HG02970 (cell line): Measurements from ENCODE around the gene NAE1.

Experiments
- ATAC-seq: cut with Tn5 transposase; IDR thresholded peaks from one replicate; pipeline ENCODE4 v1.9.1; 2021; ENCODE audit warnings: mild to moderate bottlenecking, moderate library complexity, moderate number of reproducible peaks; ENCODE audit not compliant: unreplicated experiment, low FRiP score

NAE1 gene

DNA sequence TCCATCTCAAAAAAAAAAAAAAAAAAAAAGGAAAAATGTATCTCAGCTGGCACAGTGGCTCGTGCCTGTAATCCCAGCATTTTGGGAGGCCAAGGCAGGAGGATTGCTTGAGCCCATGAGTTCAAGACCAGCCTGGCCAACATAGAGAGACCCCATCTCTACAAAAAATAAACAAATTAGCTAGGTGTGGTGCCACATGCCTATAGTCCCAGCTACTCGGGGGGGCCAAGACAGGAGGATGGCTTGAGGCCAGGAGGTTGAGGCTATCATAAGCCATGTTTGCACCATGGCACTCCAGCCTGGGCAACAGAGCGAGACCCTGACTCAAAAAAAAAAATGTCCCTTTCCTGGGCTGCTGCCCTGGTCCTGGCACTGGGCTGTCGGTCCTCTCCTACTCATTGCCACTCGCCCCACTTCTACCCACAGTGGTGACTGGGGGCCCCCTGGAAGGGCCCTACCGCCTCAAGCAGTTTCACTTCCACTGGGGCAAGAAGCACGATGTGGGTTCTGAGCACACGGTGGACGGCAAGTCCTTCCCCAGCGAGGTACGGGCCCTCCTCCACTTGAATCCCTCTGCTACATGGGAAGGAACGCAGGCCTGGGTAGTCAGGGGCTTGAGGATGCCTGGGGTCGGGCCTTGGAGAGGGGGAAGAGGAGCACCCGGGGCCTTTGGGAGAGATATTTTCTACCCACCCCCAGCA lies 19.5 kb upstream of the NAE1 start:
- ATAC-seq, result no peak

DNA sequence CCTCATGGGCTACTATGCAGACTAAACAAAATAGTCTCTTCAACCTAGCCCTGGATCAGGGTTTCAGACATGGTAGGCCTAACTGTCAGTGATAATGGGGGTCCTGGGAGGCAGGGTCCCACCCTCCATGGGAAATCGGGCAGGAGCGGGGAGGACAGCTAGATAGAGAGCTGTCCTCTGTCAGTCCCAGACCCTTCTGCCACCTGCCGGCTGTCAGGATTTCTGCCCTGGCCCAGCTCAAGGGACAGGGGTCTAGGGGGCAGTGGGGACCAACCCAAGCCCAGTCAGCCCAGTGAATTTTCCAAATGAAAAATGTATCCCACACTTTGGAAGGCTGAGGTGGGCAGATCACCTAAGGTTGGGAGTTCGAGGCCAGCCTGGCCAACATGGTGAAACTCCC lies 18.8 kb upstream of the NAE1 start:
- ATAC-seq, result no peak

DNA sequence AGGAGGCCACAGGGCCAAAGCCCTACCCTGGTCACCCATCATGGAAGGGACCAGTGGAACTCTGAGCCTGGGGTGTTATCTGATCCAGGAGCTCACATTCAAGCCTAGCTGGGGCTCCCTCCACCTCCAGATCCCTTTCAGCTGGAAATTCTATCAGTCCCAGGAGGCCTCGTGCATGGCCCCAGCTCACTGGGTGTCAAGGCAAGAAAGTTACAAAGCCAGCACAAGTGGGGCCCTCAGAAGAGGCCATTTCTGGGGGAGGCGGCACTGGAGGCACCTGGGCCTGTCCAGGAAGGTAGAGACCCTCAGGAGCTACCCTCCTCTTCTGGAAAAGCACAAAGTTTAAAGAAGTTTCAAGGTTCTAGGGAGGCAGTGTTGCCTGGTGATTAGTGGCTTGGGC lies 18.2 kb upstream of the NAE1 start:
- ATAC-seq, result no peak

DNA sequence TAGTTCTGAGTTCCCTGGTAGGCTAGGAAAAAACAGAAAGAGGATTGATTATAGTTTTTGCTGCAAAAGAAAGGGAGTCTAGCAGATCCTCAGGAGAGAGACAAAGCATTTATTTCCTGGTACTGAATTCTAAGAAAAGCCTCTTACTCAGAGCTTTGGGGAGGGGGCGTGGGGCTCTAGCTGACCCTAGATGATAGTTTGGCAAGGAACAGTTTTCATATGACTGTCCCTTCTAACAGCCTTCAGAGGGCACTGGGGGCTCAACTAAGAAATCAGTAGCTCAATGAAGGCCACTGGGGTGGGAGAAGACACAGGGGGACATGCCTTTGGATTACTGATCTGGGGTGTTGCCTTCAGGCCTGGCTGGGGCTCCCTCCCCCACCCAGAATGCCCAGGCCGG lies 17.4 kb upstream of the NAE1 start:
- no peak for ATAC-seq

DNA sequence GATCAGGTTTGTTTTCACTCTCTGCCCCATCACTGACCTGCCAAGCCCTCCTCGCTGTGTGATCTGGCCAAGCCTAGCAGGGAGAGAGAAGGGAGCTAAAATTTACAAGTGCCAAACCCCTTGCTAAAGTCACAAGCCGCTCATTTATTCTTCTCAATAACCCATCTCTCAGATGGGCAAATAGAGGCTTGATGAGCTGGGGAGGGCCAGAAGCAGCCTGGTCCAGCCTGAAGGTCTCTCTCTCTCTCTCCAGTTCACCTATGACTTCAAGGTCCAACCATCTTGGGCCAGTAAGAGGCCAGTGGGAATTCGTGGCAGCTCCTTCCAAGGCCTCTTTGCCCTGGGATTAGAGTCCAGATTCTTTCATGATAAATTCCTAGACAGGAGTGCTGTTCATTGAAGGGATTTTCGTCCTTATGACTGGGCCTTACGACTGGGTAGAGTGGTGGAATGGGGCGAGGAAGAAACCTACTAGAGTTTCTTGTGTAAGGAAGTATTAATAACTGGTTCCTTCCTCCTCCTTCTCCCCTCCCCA lies 16.8 kb upstream of the NAE1 start:
- ATAC-seq, result no peak

DNA sequence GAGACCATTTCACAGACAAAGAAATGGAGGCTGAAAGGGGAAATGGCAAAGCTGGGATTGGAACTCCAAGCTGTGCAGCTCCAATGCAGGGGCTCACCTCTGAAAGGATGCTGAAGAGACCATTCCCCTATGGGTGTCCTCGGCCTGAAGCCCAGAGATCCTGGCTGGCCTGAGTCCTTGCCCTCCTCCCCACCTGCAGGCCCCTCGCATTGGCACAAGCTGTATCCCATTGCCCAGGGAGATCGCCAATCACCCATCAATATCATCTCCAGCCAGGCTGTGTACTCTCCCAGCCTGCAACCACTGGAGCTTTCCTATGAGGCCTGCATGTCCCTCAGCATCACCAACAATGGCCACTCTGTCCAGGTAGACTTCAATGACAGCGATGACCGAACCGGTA lies 16.1 kb upstream of the NAE1 start:
- ATAC-seq, result no peak

DNA sequence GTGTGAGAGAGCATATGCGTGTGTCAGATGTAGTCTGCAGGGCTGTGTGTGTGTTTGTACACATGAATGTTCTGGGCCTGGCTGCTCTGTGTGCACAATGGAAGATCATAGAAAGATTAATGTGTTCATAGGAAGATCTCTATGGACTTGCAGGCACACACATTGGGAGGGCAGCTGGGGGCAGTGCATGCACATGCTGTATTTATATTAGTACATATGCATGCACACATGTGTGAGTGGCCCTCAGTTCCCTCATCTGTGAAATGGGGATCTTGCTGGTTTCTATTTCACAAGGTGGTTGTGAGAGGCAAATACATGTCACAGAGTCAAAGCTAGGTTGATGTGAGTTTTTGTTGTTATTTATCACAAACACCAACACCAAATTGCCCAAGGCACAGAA lies 15.5 kb upstream of the NAE1 start:
- no peak for ATAC-seq

DNA sequence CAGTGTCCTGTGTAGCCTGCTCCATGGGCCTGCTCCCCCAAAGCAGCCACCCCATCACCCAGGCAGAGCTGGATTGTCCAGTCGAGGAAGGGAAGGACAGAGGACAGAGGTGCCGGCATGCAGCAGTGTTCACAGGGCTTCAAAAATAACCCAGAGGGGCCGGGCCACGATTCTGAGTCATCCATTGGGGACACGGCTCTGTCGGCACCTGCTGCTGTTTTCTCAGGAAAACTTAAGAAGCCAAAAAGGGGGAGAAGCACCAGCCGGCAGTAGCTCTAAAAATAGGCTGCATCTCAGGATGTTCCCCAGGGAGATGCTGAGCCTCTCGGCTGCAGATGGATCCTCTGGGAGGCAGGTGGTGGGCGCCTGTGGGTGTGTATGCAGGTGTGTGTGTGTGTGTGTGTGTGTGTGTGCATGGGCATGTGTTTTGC lies 15.0 kb upstream of the NAE1 start:
- no peak for ATAC-seq

DNA sequence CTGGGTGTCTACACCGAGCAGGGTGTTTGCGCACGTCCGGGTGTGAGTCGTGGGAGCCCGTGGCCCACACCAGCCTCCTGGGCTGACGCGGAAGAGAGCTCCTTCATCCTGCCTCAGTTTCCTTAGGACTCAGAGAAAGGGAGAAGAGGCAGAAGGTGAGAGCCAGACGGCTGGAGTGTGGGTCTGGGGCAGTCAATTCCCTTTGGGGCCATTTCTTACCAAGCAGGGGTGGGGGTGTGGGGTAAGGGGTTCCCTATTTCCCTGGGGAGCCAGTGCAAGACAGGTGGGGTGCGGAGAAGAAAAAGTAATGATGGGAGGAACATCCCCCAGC lies 14.3 kb upstream of the NAE1 start:
- no peak for ATAC-seq

DNA sequence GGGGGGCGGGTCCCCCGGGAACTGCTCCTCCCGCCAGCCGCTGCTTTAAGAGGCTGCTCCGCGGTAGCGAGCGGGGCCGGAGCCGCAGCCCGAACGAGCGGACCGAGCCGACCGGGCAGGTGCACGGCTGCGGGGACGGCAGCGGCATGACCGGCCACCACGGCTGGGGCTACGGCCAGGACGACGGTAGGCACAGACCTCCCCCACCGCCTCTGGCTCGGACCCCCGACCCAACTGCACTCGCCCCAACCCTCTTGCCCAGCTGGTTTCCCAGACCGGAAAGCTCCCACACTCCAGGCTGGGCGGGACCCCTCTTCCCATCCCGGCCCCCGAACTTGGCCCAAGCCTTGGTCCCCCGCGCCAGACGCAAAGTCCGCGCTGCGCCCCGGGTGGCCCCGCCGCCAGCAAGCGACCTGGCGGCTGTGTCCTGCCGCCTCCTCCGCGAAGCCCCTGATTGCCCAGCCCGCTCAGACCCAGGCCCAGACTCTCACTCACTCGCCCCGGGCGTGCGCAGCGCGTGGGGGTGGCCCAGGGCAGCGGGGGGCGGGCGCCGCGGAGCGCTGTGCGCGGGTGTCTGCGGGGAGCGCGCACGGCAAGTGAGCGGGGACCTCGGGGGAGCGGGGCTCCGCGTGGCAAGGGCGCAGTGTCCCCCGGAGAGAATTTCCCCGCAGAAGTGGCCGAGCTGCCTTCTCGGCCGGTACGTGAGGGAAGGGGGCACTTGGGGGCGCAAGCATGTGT lies 13.7 kb upstream of the NAE1 start, which contains the start of gene CA7:
Gene CA7, plus strand, starts transcription at position 73 of the 738 bp plus-strand sequence. Its CDS starts 74 bp downstream, at position 147.
- ATAC-seq, result no peak

DNA sequence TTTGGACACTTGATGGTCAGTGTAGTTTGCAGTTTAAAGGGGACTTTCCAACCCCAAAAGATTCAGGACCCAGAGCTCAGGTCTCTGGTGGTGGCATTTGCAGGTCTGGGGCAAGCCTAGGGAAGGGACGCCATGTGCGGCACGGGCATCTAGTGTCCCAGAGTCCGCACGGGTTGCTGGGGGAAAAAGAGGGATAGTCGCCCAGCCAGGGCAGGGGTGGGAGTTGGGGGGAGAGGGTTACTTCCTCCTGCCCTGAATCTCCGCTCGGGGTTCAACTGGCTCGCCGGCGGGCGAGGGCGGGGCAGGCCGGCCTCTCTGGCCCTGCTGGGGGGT lies 13.2 kb upstream of the NAE1 start:
- no peak for ATAC-seq

DNA sequence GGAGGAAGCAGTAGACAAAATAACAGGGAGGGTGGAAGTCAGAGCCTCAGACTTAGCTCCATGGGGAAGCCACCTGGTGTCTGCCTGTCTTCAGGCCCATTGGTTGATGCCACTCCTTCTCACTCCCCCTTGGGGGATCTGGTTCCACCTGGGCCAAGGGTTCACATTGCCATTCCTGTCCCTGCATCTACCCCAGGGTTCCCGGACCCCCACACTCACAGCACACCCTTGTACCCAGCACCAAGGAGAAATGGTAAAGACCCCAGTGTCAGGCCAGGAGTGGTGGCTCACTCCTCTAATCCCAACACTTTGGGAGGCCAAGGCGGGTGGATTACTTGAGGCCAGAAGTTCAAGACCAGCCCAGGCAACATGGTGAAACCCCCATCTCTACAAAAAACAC lies 12.4 kb upstream of the NAE1 start:
- ATAC-seq, result no peak

DNA sequence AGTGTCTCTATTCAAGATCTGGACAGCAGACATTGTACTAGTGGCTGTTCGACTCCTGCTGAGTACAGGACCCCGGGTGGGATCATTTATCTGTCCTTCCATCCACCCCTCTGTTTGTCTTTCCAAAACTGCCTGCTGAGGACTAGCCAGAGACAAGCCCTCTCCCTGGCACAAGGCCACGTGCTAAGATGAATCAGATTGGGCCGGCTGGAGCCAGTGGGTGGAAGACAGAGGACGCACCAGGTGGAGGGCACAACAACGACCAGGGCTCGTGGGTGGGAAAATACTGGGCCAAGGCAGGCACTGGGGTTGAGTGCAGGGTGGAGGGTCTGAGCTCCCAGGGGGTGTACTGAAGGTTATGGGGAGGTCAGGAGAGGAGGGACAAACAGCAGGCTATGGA lies 12.0 kb upstream of the NAE1 start:
- ATAC-seq, result no peak

DNA sequence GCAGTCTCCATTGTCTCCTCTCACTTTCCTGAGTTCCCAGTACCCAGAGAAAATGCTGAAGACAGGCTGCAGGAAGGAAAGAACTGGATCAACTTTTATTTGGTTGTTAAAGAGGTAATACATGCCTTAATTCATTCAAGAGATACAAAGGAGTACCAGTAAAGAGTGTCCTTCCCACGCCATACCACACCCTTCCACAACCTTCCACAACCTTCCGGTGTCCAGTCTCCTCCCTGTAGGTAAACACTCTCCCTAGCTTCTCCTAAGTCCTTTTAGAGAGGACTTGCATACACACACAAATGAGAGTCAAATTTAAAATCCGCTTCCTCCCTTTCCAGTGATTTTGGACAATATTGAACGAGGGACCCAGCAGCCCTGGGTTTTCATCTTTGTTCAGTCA lies 10.6 kb upstream of the NAE1 start:
- ATAC-seq, result no peak

DNA sequence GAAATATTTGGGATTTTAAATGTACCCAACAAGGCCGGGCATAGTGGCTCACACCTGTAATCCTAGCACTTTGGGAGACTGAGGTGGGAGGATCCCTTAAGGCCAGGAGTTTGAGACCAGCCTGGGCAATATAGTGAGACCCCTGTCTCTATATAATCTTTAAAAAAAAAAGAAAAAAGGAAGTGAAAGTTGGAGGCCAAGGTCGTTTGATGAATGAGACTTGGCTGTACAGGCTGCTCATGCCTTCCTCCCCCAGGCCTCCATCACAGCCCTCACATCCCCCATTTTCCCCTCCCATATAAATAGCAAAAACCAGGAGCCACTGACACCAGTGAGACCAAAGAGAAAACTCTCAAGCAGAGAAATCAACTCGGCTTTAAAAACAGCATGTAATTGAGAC lies 10.1 kb upstream of the NAE1 start:
- no peak for ATAC-seq

DNA sequence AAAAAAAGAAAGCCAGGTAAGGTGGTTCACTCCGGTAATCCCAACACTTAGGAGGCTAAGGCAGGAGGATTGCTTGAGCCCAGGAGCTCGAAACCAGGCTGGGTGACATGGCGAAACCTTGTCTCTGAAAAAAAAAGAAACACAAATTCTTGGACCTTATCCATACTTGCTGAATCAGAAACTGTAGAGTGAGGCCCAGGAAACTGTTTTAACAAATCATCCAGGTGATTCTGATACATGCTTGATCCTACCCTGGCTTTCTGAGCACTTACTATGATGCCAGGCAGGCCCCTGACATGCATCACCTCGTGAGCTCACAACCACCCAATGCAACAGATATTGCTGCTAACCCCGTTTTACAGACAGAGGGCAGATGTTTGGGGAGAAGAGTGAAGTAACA lies 4.0 kb upstream of the NAE1 start:
- ATAC-seq, result no peak

DNA sequence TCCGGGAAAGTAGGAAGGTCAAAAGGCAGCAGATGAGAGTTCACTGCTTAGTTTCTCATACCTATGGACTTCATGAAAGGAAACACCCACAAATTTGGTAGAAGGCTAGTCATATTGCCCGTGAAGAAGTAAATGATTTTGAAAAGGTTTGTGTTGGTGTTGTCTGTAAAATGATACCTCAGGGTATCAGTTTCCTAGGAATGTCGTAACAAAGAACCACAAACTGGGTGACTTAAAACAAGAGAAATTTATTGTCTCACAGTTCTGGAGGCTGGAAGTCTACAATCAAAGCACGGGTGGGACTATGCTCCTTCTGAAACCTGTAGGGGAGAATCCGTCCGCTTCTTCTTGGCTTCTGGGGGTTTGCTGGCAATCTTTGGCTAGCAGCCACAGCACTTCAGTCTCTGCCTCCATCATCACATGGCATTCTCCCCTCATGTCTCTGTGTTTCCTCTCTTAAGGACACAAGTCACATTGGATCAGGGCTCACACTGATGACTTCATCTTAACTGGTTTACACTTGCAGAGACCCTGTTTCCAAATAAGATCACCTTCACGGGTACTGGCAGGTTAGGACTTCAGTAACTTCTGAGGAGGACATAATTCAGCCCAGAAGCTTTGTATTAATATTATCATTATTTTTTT lies 2.0 kb upstream of the NAE1 start:
- no peak for ATAC-seq

DNA sequence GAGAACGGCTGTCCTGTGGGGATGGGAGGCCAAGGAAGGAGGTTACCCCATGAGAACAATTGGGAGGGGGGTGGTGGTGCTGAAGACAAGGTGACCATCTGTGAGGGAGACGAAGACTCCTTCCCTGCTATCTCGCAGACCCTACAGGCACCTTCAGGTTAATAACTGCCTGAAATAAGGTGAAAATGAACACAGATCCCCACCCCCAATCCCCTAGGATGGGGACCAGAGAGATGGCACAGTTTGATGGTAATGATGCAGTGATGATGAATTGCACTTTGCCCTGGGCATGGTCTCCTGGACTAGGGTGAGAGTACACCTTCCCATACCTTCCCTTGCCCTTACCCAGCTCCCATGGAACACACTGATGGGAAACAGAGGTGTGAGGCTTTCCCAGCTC lies 1.4 kb upstream of the NAE1 start:
- no peak for ATAC-seq

DNA sequence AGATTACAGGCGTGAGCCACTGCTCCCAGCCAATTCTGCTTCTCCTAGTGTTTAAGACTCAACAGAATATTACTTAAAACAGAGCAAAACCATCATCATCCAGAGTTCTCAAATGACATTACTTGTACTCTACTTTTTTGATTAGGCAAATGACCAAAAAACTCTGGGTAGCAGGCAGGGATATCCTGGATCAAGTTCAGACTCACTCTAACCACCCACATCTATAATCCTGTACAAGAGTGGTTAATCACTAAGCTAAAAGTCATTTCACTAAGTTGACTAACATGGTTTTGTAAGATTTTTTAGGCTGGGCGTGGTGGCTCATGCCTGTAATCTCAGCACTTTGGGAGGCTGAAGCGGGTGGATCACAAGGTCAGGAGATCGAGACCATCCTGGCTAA lies 6.8 kb downstream of the NAE1 start:
- ATAC-seq, result no peak

DNA sequence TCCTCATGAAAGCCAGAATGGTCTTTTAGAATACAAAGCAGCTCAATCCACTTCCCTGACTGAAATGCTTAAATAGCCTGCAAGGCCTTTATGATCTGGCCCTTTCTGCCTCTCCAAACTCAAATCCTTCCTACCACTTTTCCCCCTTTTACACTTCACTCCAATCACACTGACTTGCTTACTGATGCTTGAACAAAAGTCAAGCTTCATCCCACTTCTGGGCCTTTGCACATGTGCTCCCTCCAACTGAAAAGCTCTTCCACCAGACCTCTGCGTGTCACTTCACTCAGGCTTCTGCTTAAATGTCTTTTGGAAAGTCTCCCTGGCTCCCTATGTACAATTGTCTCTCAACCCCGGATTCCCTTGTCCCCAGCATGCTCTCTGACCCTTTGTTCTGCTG lies 16.0 kb downstream of the NAE1 start:
- ATAC-seq, result no peak

DNA sequence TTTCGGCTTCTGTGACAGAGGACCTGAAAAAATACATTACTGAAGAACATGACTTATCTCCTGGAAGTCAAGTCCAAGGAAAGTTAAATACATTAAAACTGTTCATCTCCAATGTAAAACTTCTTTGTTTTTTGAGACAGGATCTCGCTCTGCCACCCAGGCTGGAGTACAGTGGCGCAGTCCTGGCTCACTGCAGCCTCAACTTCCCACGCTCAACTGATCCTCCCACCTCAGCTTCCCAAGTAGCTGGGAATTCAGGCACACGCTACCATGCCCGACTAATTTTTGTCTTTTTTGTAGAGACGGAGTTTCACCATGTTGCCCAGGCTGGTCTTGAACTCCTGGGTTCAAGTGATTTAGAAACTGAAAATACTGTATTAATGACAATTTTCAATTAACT lies 19.7 kb downstream of the NAE1 start:
- no peak for ATAC-seq

DNA sequence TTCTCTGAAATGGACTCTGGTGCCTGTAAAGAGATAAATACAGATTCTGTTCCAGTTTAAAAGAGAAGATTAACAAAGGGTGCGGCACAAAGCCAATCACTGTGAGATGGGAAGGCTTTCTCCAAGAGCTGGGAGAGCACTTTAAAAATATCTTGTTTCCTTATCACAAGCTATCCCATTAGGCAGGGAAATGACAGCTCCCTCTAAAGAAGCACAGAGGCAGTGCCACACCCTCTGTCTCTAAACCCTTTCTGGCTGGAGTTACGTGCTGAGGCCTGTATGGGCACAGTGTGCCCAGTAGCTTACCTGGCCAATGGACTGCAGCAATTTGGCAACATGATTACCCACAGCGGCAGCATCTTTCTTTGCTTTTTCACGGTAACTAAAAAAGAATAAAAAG lies 20.4 kb downstream of the NAE1 start:
- no peak for ATAC-seq
